Activated CD4-positive, alpha-beta memory T cell treated with anti-CD3 and anti-CD28 coated beads for 36 hours (primary cell): ENCODE measurements around the gene RUNX3. TPM values are rescaled to one million over a fixed set of nuclear protein-coding genes. Genes with fewer than 3 reads are reported as not detected.

Source experiments
- CTCF ChIA-PET: fragments of 350-600 bp; sonication (Branson Sonifier 250); formaldehyde crosslinking; loops from one replicate; lab custom pipeline; 2021; ENCODE audit warnings: antibody characterized with exemption, inconsistent platforms; lab: Charles Lee
- POLR2A ChIA-PET: fragments of 350-600 bp; sonication (Branson Sonifier 250); formaldehyde crosslinking; loops from one replicate; lab custom pipeline; 2021; ENCODE audit warnings: antibody characterized with exemption; lab: Charles Lee
- DNase-seq: peaks from one replicate; pipeline ENCODE4 v3.0.0-alpha.2; 2020
- H3K27ac Mint-ChIP-seq: one replicate; pipeline ENCODE4 v1.8.0; 2021; ENCODE audit warnings: mixed read lengths
- H3K27me3 Mint-ChIP-seq: one replicate; pipeline ENCODE4 v1.8.0; 2021; ENCODE audit warnings: mixed read lengths
- H3K36me3 Mint-ChIP-seq: one replicate; pipeline ENCODE4 v1.8.0; 2021; ENCODE audit warnings: mixed read lengths
- H3K4me1 Mint-ChIP-seq: one replicate; pipeline ENCODE4 v1.8.0; 2021; ENCODE audit warnings: low read depth, mixed read lengths
- H3K4me3 Mint-ChIP-seq: one replicate; pipeline ENCODE4 v1.8.0; 2021; ENCODE audit warnings: mild to moderate bottlenecking, mixed read lengths
- H3K9me3 Mint-ChIP-seq: one replicate; pipeline ENCODE4 v1.8.0; 2021; ENCODE audit warnings: mixed read lengths
- intact Hi-C: fragments of 100-400 bp; cut with micrococcal nuclease; formaldehyde crosslinking; loops from one replicate; pipeline ENCODE4 v1.15.1; 2023
- total RNA-seq, 2 experiments: library from RNA; stranded (reverse); gene quantifications; one replicate each; pipeline ENCODE4 v1.2.3, GENCODE V29; 2021

RUNX3 gene
- total RNA-seq, 2 experiments from 2014 or later, result 153 to 155 TPM

DNA sequence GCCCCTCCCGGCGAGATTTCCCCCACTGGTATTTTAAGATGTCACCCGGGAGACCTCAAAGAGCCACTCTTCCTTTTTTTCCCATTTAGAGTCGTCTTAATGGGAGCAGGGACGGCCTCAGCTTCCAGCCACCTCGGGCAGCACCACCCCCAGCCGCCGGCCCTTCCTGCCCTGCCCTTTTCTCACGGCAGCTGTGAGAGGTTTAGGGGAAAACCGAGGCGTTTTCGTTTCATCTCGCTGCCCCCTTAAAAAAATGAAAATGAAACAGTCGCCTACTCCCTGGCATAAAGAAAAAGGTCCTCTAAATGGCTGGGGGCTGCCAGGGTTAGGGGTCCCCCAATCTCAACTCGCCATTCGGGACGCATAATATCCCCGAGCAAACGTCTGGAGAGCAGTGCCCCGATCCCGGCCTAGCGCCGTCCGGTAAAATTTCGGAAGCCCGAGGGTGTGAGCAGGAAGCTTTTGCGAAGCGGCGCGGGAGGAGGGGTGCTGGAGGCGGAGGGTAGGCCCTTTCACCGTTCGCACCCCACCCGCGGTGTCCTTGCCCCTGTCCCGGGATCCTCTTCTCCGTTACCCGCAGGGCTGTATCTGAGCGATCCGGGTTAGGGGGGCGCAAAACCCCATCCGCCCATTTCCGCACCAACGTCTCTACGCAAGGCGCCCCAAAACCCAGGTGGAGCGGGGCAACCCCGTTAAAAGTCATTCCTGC lies 1.2 kb downstream of the RUNX3 start:
- H3K4me3 Mint-ChIP-seq, result peak overlapping the region; percentile 81
- H3K27ac Mint-ChIP-seq, result peak overlapping the region; percentile 91
- ChIA-PET CTCF (interaction anchor here (0.7 to 12.0 kb wide), 8 partner anchors 16 to 311 kb away, joined by 3 to 290 read pairs (median 4); no protein-coding TSS in a partner anchor), POLR2A (interaction anchor here (1.2 to 8.7 kb wide), 8 partner anchors 17 to 107 kb away, joined by 3 to 69 read pairs (median 10); no protein-coding TSS in a partner anchor)
- intact Hi-C loops, result loop anchor here (5.0 to 10.0 kb wide), 4 partner anchors 173 to 444 kb away; partner anchors contain the start of genes CLIC4 and SYF2
- DNase-seq, result peak; percentile 61
- no peaks in the 10 kb centered on the region for H3K9me3 Mint-ChIP-seq
- peaks cover 54% of the 10 kb centered on the region for H3K36me3 Mint-ChIP-seq
- H3K27me3 Mint-ChIP-seq, result no peaks in the 10 kb centered on the region
- H3K4me1 Mint-ChIP-seq, result peaks cover 62% of the 10 kb centered on the region

DNA sequence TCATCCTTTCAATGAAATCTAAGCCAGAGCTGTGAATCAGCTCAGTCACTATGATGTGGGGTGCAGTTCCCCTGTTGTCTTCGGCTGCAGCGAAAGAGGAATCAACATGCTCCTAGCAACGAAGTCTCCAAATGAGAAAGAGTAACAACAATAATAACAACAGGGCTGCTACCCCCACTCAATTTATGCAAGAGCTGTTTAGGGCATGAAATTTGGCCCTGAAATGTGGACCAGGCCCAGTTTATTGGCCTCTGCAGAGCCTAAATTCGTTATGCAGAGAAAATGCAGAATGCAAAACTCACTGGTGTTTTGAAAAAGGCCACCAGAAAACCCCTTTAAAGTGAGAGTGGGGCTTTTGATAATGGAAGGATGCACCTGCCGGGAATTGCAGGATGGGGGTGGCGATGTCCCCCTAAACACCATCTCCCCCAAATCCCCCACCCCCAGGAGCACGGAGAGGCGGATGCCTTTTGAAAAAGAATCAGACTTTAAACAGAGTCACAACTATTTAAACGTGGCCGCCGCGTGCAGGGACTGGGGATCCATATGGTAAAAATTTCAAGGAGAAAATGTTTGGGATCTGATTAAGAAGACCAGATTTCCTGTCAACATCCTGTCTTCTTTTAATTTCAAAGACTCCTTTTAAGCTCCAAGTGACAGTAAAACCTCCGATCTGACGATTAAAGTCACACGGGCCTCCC lies 1.9 kb downstream of the RUNX3 start:
- POLR2A ChIA-PET, result interaction anchor here (1.2 to 8.7 kb wide), 6 partner anchors 16 to 106 kb away, joined by 4 to 69 read pairs (median 10); no protein-coding TSS in a partner anchor

DNA sequence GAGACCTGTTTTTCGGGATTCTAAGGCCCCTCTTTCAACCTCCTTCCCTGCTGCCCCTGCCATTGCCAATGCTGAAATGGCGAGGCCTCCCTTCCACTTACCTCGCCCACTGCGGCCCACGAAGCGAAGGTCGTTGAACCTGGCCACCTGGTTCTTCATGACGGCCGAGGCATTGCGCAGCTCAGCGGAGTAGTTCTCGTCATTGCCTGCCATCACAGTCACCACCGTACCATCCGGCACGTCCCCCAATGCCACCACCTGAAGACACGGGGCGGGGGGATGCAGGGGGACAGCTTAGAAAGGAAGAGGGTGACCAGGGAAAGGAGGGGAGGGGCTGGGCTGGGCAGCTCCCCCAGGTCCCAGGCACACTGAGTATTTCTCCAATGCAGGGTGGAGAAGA lies 2.6 kb downstream of the RUNX3 start:
- POLR2A ChIA-PET, result interaction anchor here (0.8 to 8.7 kb wide), 8 partner anchors 15 to 106 kb away, joined by 3 to 69 read pairs (median 5); no protein-coding TSS in a partner anchor
- H3K4me3 Mint-ChIP-seq, result peak overlapping the region; percentile 81
- no peak for DNase-seq
- intact Hi-C loops, result loop anchor here (5.0 to 10.0 kb wide), 4 partner anchors 175 to 443 kb away; partner anchors contain the start of genes CLIC4 and SYF2
- H3K4me1 Mint-ChIP-seq, result peaks cover 61% of the 10 kb centered on the region
- peak overlapping the region; percentile 91 for H3K27ac Mint-ChIP-seq
- CTCF ChIA-PET, result interaction anchor here (0.9 to 12.0 kb wide), 8 partner anchors 8 to 174 kb away, joined by 3 to 290 read pairs (median 4); no protein-coding TSS in a partner anchor
- no peaks in the 10 kb centered on the region for H3K27me3 Mint-ChIP-seq
- H3K36me3 Mint-ChIP-seq, result peaks cover 65% of the 10 kb centered on the region
- no peaks in the 10 kb centered on the region for H3K9me3 Mint-ChIP-seq

More for the DNA sequence above, 1.9 kb downstream of the RUNX3 start:
- no peaks in the 10 kb centered on the region for H3K27me3 Mint-ChIP-seq
- peaks cover 60% of the 10 kb centered on the region for H3K36me3 Mint-ChIP-seq
- CTCF ChIA-PET, result interaction anchor here (1.1 to 12.0 kb wide), 6 partner anchors 12 to 108 kb away, joined by 3 to 290 read pairs (median 4); no protein-coding TSS in a partner anchor
- H3K4me1 Mint-ChIP-seq, result peaks cover 62% of the 10 kb centered on the region
- intact Hi-C loops, result loop anchor here (5.0 to 10.0 kb wide), 4 partner anchors 174 to 443 kb away; partner anchors contain the start of genes CLIC4 and SYF2
- H3K4me3 Mint-ChIP-seq, result peak overlapping the region; percentile 81
- H3K9me3 Mint-ChIP-seq, result no peaks in the 10 kb centered on the region
- peak overlapping the region; percentile 91 for H3K27ac Mint-ChIP-seq
- no peak for DNase-seq

DNA sequence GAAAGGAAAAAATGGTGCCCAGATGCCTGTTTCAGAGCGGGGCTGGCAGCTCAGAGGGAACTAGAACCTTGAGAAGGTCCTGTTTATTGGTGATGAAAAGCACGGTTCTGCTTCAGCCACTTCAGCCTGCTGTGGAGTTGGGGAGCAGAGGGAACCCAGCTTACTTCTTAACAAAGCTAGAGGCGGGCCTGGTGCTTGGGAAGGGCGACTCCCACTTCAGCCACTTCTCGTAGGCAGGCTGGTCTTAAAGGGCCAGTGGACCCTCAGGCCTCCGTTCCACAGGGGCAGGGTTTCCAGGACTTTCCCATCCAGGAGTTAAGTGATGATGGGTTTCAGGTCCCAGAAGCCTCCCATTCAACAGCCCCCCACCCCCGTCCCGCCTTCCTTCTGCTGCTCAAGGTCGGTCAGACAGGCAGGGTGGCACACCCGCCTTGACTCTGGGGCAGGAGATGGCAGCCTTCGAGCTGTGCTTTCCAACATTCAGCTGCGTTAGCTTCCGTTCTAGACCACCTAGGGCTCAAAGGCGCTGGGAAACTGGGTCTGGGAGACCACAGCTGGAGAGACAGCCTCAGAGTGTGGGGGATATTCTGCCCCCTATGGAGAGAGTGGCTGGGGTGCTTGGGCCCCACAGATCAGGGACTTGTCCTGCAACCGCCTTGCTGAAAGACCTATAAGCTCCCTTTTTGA lies 3.4 kb downstream of the RUNX3 start:
- H3K27ac Mint-ChIP-seq, result peak overlapping the region; percentile 91
- no peak for DNase-seq
- peaks cover 70% of the 10 kb centered on the region for H3K36me3 Mint-ChIP-seq
- POLR2A ChIA-PET, result interaction anchor here (0.6 to 8.7 kb wide), 10 partner anchors 15 to 102 kb away, joined by 3 to 69 read pairs (median 5); no protein-coding TSS in a partner anchor
- no peaks in the 10 kb centered on the region for H3K9me3 Mint-ChIP-seq
- CTCF ChIA-PET, result interaction anchor here (0.8 to 12.0 kb wide), 10 partner anchors 7 to 267 kb away, joined by 3 to 290 read pairs (median 3); no protein-coding TSS in a partner anchor
- intact Hi-C loops, result loop anchor here (5.0 to 10.0 kb wide), 4 partner anchors 176 to 442 kb away; partner anchors contain the start of genes CLIC4 and SYF2
- no peaks in the 10 kb centered on the region for H3K27me3 Mint-ChIP-seq
- H3K4me1 Mint-ChIP-seq, result peaks cover 66% of the 10 kb centered on the region
- peak overlapping the region; percentile 81 for H3K4me3 Mint-ChIP-seq

DNA sequence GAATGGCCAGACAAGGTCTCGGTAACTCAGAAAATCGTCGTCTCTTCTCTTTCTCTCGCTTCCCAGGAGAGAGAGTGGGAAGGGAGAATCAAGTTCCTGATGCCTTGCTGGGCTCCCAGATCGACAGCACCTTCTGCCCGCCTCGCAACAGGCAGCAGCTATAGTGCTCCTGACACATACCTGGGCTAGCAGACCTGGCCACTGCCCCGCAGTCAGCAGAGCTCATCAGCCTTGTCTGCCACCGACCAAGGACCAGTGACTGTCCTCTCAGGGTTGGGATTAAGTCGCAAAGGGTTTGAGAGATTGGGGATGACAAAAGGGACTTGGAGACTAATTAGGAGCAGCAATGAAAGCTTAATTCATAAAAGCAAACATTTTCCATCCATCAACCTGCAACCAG lies 4.1 kb downstream of the RUNX3 start:
- H3K36me3 Mint-ChIP-seq, result peaks cover 77% of the 10 kb centered on the region
- POLR2A ChIA-PET, result interaction anchor here (0.6 to 8.7 kb wide), 6 partner anchors 14 to 385 kb away, joined by 3 to 69 read pairs (median 6); no protein-coding TSS in a partner anchor
- H3K9me3 Mint-ChIP-seq, result no peaks in the 10 kb centered on the region
- DNase-seq, result no peak
- H3K4me3 Mint-ChIP-seq, result peak overlapping the region; percentile 81
- H3K27ac Mint-ChIP-seq, result peak overlapping the region; percentile 91
- intact Hi-C loops, result loop anchor here (1.0 to 10.0 kb wide), 10 partner anchors 15 to 441 kb away; partner anchors contain the start of genes CLIC4 and SYF2
- H3K4me1 Mint-ChIP-seq, result peaks cover 67% of the 10 kb centered on the region
- CTCF ChIA-PET, result interaction anchor here (0.6 to 12.0 kb wide), 10 partner anchors 11 to 279 kb away, joined by 3 to 290 read pairs (median 3); no protein-coding TSS in a partner anchor
- no peaks in the 10 kb centered on the region for H3K27me3 Mint-ChIP-seq

DNA sequence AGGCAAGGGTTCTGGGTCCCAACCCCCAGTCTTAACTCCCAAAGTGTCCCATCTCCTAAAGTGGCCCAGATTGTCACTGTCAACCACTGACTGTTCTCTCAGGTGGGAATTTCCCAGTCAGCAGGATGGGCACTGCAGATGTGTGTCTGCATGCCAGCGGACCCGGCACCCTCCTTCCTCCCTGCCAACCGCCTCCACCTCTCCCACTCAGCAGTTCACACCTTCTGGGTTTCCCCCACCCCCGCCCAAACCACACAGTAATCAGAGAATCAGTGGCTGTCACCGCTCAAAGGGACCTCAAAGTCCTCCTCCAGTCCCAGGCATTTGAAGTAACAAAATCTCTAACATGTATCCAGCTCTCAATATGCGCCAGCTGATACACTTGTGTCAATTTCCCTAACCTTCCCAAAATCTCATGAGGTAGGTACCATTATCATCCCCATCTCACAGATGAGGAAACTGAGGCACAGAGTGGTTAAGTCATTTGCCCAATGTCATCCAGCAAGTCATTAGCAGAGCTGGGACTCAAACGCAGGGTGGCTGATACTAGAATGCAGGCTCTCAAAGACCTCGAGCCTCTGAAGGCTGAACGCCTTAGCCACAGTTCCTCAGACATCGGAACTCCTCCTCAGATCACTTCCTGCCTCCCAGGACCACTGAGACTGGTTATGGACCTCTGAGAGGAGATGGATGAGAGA lies 4.8 kb downstream of the RUNX3 start:
- H3K4me3 Mint-ChIP-seq, result peak overlapping the region; percentile 81
- POLR2A ChIA-PET, result interaction anchor here (0.6 to 8.7 kb wide), 6 partner anchors 13 to 384 kb away, joined by 3 to 69 read pairs (median 4); no protein-coding TSS in a partner anchor
- peak; percentile 95 for DNase-seq
- peaks cover 83% of the 10 kb centered on the region for H3K36me3 Mint-ChIP-seq
- no peaks in the 10 kb centered on the region for H3K9me3 Mint-ChIP-seq
- peak overlapping the region; percentile 91 for H3K27ac Mint-ChIP-seq
- CTCF ChIA-PET, result interaction anchor here (0.6 to 12.0 kb wide), 7 partner anchors 11 to 280 kb away, joined by 3 to 290 read pairs (median 3); no protein-coding TSS in a partner anchor
- intact Hi-C loops, result loop anchor here (1.0 to 10.0 kb wide), 10 partner anchors 14 to 440 kb away; partner anchors contain the start of genes CLIC4 and SYF2
- no peaks in the 10 kb centered on the region for H3K27me3 Mint-ChIP-seq
- peaks cover 69% of the 10 kb centered on the region for H3K4me1 Mint-ChIP-seq

DNA sequence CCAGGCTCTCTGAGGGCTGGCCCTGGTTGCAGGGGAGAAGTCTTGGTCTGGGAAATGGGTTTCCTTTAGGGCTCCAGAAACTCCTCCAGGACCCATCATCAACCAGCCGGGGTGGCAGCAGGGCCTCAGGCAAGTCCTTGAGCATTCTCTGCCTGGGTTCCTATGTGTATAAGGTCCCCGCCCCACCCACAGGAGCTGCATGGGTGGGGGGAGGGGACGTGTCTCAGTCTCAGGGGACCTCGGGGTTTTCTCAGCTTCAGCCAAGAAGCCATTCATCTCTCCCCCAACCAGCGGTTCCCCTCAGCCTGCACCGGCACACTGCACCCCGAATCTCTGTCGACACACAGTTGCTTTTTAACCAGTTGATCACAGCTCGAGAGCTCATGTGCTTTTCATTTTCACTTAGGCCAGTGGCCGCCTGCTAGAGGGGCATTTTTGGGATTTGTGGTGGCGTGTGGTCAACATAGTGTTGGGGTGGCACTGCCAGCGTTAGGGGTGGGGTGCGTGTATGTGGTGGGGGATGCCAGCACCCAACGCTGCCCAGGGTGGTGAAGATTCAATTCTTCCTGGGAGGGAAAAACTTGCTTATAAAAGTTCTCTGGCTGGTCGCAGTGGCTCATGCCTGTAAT lies 6.5 kb downstream of the RUNX3 start:
- ChIA-PET CTCF (interaction anchor here (1.5 to 3.0 kb wide), 5 partner anchors 9 to 114 kb away, joined by 4 to 14 read pairs (median 4); no protein-coding TSS in a partner anchor), POLR2A (interaction anchor here (0.9 to 8.7 kb wide), 2 partner anchors 12 to 42 kb away, joined by 4 to 69 read pairs; no protein-coding TSS in a partner anchor)
- H3K27me3 Mint-ChIP-seq, result no peaks in the 10 kb centered on the region
- peak overlapping the region; percentile 70 for H3K4me3 Mint-ChIP-seq
- peak overlapping the region; percentile 98 for H3K27ac Mint-ChIP-seq
- peaks cover 83% of the 10 kb centered on the region for H3K4me1 Mint-ChIP-seq
- H3K36me3 Mint-ChIP-seq, result peaks cover 92% of the 10 kb centered on the region
- intact Hi-C loops, result loop anchor here (2.0 to 10.0 kb wide), 4 partner anchors 31 to 439 kb away; partner anchors contain the start of gene SYF2
- no peaks in the 10 kb centered on the region for H3K9me3 Mint-ChIP-seq
- DNase-seq, result peak; percentile 60

DNA sequence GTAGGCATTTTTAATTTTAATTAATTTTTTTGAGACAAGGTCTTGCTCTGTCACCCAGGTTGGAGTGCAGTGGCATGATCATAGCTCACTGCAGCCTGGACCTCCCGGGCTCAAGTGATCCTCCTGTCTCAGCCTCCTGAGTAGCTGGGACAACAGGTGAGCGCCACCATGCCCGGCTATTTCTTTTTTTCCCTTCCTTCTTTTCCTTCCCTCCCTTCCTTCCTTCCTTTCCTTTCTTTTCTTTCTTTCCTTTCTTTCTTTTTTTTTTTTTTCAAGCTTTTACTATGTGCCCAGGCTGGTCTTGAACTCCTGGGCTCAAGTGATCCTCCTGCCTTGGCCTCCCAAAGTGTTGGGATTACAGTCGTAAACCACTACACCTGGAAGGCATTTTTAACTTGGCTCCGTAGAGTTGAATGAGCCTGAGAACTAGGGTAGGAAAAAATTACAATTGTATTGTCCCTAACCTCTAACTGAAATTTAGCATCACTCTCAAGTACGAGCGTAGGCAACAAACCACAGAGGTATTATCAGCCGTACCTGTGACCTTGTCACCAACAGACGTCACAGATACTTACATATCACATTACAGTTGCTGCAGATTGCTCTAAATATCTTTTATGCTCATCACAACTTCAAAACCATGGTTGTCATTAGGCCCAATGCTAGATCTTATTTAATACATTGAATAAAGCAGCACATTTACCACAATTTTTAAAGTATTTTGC lies 8.0 kb downstream of the RUNX3 start:
- peak overlapping the region; percentile 73 for H3K4me3 Mint-ChIP-seq
- DNase-seq, result peak; percentile 51

DNA sequence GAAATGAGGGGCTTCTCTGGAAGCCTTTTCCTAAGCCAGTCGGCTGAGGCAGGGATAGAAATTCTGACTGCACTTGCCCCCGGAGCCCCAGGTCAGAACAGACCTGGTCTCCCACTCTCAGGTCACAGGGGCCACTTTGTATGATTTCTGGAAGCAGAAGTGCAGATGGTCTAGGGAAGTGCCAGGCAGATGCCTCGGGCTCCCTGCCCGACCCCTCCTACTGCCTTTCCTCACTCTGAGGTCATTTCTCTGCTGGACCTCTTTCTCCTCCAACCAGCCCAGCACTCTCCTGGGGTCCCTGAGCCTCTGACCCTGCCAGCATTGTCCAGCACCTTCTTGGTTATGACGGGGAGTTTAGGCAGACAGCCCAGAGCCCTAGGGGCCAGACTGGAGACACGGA lies 8.7 kb downstream of the RUNX3 start:
- Mint-ChIP-seq H3K4me3 (peak overlapping the region; percentile 50), H3K27me3 (no peaks in the 10 kb centered on the region), H3K27ac (peak overlapping the region; percentile 98), H3K9me3 (no peaks in the 10 kb centered on the region), H3K36me3 (peaks cover 84% of the 10 kb centered on the region), H3K4me1 (peaks cover 91% of the 10 kb centered on the region)
- intact Hi-C loops, result loop anchor here (2.0 to 10.0 kb wide), 3 partner anchors 313 to 437 kb away; partner anchors contain the start of gene SYF2
- POLR2A ChIA-PET, result interaction anchor here (0.9 to 1.6 kb wide), 2 partner anchors 10 to 42 kb away, joined by 3 to 5 read pairs; no protein-coding TSS in a partner anchor
- DNase-seq, result no peak
- CTCF ChIA-PET, result interaction anchor here (0.6 to 3.0 kb wide), 4 partner anchors 11 to 117 kb away, joined by 3 to 11 read pairs (median 6); no protein-coding TSS in a partner anchor

More for the DNA sequence above, 8.0 kb downstream of the RUNX3 start:
- H3K27ac Mint-ChIP-seq, result peak overlapping the region; percentile 98
- H3K27me3 Mint-ChIP-seq, result no peaks in the 10 kb centered on the region
- H3K4me1 Mint-ChIP-seq, result peaks cover 90% of the 10 kb centered on the region
- ChIA-PET CTCF (interaction anchor here (1.1 to 3.0 kb wide), 5 partner anchors 11 to 115 kb away, joined by 4 to 14 read pairs (median 6); no protein-coding TSS in a partner anchor), POLR2A (interaction anchor here (0.6 to 8.7 kb wide), 5 partner anchors 10 to 43 kb away, joined by 3 to 69 read pairs (median 4); no protein-coding TSS in a partner anchor)
- H3K36me3 Mint-ChIP-seq, result peaks cover 89% of the 10 kb centered on the region
- intact Hi-C loops, result loop anchor here (2.0 to 10.0 kb wide), 3 partner anchors 313 to 437 kb away; partner anchors contain the start of gene SYF2
- H3K9me3 Mint-ChIP-seq, result no peaks in the 10 kb centered on the region
